GM21723 (cell line): ENCODE data around the gene DNAJA4.

ENCODE experiments used
- ATAC-seq: cut with Tn5 transposase; IDR thresholded peaks from one replicate; pipeline ENCODE4 v1.9.1; 2021; ENCODE audit warnings: mild to moderate bottlenecking, moderate library complexity; ENCODE audit not compliant: unreplicated experiment

Gene DNAJA4

DNA sequence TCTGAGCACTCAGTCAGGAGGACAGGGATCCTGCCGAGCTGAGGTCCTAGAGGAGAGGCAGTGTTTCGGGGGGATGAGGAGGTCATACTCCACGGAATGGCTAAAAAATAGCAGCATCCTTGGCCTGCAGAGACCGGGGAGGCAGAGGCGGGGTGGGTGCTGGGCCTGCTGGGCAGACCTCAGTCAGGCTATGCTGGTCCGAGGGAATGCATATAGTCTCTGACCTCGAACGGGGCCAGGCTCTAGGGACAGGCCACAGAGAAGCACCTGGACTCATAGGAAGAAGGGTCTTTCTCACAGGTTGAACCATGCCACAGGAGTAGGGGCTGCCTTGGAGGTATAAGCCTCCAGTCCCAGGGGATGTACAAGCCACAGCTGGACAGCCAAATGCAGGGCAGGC lies 49.0 kb downstream of the DNAJA4 start:
- no peak for ATAC-seq

DNA sequence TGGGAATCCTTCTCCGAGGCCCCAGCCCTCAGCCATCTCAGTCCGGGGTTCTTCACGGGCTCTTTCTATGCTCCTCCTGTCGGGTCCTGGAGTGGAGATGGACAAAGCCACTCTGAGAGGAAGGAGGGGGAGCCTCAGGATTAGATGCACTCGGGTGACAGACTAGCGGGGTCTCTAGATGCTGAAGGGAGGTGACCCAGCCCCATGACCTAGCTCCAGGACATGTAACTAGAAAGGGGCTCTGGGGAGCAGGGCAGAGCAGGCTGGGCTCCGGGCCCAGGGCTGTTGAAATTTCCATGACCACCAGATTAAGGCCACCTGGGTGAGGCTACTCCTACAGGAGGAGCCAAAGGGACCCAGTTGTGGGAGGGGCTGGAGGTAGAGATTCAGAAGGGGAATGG lies 49.8 kb downstream of the DNAJA4 start:
- no peak for ATAC-seq

DNA sequence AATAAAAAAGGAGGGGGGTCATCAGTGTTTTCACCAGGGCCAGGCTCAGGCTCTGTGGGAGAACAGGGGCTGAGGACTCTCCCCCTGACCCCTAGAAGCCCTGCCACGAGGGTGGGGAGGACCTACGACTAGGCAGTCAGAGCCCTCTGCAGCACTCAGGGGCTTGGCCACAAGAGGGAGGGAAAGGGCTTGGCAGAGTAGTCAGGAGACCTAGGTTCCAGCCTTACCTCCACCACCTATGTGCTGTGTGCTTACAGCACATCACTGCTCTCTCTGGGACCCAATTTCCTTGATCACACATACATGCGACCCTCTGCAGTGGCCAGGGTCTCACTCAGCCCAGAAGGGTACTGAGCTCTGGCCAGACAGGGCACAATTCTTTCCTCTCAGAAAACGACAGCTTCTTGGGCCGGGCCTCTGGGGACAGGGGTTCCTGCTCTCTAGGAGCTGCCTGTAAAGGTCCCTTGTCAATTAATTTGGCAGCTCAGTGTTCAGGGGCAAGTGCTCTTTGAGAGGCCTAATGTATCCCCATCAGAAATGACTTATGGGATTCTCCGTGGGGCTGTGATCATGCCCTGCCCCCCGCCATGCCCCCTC lies 51.4 kb downstream of the DNAJA4 start:
- no peak for ATAC-seq

DNA sequence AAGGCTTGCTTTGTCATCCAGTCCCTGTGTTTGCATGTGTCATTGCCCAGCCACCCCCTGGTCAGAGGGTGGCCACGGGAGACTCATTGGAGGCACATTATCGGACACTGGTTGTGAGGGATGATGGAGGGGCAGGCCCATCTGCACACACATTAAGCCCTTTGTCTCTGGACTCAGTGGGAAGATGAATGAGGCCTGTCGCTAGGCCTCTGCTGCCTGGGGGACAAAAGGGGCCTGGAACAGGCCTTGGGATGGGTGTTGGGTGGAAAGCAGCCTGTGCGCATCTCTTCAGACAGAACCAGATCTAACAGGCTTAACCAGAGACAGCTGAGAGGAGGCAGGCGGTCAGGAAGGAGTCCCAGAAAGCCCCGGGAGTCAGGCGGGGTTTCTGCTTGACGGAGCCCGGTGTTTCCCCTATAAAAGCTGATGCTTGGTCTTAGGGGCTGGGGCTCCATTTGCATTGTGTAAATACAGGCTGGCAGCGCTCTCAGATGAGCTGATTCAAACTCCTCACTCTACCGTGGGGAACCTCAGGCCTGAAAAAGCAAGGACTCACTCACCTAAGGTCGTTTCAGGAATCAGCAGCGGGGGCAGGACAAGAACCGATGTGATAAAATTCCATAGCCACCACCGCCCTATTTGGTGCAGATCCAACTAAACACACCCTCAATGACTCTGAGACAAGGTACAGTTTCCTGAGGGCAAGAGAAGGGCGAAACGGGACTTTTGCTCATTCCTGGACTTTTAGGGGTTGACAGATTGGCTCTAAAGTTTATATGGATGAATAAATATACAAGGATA lies 52.1 kb downstream of the DNAJA4 start:
- no peak for ATAC-seq

DNA sequence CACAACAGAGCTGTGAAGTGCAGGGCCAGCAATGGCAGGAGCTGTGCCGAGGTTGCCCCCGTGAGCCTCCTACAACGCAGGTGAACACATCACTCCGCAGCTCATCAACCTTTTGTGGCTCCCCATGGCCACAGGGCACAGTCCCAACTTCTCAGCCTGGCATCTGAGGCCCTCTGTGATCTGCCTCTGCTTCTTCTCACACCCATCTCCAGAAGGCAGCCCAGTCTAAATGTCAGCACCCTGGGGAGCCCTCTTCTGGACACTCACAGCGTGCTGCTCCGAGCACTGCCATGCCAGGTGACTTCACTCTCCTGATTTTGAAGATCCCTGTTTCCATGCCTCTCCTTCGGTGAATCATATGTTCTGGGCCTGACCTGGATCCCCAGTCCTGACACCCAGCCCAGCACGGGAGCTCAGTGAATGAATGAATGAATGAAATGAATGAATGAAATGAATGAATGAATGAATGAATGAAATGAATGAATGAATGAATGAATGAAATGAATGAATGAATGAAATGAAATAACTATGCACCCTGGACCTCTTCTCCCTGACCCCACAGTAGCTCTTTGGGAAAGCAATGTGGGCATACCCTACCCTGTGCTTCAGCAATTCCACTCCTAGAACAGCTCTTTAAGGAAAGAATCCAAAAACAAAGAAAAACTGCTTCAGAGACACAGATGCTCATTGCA lies 52.9 kb downstream of the DNAJA4 start:
- ATAC-seq = no peak

DNA sequence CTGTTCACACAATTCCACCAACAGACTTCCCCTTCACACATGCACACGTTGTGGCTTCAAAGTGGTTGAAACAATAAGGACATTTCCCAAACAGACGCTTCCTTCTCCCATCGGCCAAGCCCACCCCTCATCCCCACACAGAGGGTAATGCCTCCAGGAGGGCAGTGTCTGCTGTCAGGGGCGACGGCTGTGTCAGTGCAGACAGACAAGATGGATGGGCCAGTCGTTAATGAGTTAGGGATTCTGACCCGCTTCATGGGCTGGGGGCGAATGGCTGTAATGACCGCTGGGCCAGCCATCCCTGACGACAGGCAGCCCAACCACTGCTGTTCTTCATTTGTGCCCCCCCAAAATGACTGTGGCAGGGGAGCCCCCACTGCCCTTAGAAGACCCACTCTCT lies 55.2 kb downstream of the DNAJA4 start:
- no peak for ATAC-seq

DNA sequence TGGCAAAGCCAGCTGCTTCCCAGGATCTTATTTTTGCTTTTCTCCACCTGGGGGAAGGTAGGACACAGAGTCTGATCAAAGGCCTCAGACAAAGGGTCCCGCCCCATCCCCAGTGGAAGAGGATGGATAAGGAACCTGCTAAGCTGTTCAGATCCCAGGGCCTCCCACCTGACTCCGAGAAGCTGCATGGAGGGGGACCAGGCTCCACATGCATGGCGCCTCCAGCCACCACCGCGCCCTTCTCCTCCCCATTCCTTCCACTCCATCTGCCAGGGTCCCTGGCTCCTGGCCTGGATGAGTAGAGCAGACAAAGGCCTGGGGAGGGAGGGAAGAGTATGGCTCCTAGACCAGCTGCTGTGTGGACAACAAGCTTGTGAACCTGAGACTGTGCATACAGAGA lies 55.8 kb downstream of the DNAJA4 start:
- ATAC-seq = no peak

DNA sequence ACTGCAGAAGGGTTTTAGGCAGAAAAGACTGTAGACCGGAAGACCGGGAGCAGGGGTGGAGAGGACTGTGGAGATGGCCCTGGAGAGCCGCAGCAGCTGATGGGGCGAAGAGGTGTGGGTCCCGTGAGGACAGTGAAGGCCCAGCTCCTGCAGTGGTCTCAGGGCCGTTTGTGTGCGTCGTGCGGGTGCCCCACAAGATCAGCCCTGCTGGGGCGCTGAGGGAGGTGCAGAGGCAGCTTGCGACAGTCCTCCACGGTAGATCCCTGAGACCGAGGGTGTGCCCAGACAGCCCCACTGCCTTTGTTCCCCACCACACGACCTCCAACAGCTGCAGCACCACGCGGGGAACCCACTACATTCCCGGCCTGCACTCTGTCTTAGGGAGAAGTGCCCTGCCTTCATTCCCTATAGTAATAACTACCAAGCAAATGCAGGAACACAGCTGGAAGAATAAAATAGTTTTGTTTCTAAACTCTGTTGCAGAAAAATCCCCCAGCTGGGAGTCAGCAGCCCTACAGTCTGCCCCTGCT lies 56.7 kb downstream of the DNAJA4 start:
- ATAC-seq = no peak

DNA sequence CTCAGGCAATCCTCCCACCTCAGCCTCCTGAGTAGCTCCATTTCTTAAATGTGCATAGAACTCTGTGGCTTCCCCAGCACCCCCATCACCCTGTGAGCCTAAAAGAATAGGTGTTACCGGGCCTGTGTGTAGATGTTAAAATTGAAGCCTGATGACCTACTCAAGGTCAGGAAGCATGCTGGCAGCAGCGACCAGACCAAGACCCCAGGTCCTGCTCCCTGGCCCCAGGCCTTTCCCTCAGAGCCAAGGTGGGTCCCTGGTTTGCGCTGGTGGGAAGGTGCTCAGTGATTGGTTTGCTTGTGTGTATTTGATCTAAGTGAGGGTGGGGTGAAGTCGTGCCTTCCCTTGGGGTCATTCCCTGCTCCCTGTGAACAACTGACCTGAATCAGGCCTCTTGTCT lies 57.4 kb downstream of the DNAJA4 start:
- ATAC-seq = no peak

DNA sequence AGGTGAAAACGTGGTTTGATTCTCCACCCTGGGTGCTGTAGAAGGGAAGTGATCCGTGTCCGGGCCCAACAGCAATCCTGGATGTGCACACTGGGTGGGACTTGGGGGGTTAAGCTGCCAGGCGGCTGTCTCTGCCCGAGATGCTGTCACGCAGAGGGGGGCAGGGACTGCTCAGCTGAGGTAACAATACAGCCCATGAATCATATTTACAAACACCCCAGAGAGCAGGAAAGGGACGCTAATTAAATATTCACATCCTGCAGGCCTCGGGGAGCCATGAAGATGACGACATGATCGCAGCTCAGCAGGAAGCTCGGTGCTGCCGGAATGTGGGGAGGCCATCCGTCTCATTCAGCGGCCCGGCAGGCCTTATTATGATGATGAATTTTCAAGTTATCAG lies 57.9 kb downstream of the DNAJA4 start:
- ATAC-seq = no peak

DNA sequence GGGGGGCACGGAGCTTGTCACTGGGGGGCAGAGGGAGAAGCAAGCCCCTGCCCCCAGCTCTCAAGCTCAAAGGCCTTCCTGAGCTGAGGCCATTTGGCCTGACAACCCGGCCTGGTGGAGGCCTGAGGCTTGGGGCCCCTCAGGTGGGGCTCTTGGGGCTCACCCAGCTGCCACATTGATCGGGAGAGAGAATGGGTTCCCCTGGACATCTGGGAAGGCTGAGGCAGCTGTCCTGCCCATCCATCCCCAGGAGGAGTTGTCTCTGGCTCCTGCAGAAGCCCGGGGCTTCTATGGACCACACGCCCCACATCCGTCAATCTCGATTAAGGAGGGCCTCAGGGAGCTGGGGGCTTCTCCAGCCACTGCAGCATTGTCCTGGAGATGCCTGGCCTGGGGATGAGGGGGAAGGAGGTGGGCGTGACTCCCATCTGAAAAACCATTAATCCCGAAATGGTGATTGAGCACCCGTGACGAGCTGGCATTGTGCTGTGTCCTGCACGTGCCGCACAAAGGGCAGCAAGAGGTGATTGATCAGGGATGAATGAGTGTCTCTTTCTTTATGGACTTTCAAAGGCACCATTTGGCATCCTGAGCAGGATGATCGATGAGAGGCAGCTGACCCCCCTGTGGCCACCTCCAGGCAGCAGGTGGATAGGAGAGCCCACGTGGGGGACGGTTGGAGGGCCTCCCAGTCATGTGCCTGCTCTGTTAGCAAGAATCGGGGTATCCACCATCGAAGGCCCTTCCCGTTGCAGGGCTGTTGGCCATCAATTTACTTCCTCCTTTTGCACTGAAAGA lies 58.6 kb downstream of the DNAJA4 start:
- no peak for ATAC-seq

DNA sequence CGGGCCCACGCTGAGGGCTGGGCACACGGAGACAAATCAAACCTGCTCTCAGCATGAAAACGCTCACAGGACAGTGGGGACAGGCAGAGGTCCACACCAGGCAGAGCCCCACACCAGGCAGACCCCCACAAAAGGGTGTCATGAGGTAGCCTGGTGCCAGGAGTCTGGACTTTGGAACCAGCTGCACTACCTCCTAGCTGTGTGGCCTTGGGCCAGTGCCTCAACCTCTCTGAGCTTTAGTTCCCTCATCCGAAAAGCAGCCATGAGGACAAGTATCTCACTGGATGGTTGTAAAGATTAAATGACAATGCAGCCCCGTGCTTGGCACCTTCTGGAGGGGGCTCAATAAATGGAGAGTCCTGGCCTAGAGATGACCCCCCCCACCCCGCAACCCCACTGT lies 59.3 kb downstream of the DNAJA4 start:
- no peak for ATAC-seq

DNA sequence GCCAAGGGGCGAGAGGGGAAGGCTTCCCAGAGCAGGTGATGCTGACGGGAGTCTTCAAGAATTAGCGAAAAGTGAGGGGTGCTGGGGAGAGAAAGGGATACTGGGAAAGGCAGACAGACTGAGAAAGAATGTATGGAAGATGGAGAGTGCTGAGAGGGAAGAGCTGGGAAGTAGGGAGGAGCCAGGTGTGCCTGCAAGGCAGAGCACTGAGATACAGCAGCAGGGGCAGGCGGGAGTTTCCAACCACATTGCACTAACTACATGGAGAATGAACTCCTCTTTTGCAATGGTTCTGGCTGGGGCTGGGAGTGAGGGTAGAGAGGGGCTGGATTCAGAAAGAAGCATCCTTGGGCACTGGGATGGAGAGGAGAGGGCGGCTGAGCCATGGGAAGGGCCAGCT lies 59.8 kb downstream of the DNAJA4 start:
- ATAC-seq = no peak

DNA sequence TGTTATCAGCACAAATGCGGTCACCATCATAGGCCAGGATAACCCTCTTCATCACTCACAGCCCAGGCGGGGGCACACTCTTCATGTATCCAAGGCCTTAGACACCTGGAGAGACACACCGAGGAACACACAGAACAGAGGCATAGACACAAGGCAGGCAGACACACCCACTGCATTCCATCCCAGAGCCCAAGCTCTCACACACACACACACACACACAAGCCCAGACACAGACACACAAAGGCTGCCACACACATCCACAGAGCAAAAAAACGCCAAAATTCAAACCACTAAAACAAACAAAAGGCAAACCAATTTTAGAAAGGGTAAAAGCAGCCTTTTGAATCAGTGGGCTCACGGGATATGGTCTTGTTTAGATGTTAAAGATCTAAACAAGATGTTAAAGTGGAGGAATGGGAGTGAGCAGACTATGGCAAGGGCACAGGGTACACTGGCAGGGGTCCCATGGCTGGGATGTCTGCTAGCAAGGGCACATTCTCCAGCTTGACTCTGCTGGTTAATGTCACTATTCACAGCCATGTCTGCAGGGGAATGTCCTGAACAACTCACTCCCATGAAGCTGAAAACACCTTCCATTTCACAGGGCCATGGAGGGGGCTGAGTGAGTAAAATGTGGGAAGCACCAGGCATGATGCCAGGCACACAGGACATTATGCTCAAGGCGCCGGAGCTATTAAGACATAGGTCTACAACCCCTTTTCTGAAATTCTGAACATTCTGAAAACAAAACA lies 60.9 kb downstream of the DNAJA4 start:
- no peak for ATAC-seq

DNA sequence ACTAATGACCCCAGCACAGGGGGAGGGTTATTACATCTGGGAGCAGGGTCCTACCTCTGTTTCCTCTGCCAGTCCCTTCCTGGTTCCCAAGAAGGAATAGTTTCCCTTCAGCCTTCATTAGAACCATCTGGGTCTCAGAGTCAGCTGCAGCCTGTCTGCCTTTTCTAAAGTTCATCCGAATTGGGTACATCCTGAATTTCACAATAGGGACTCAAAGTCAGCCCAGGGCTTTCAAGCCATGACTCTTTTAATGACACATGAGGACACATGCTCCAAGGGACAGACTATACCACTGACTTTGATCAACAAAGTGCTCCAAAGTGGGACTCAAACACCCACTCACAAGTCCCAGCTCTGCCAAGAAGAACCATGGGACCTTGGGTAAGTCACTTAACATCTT lies 63.1 kb downstream of the DNAJA4 start:
- no peak for ATAC-seq

DNA sequence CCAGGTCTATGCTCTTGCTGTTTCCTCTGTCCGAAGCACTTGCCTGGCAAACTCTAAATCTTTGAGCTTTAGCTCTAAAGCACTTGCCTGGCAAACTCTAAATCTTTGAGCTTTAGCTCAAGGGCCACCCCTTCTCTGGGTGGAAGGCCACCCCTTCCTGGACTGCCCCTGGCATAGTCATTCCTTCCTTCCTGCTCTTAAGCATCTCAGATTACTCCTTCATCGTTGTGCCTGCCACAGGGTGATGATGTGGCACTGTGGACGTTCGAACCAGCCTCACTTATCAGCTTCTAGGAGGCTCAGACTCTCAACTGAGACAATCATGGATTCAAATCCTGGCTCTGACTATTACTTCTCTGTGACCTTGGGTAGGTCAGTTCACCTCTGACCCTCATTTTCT lies 65.3 kb downstream of the DNAJA4 start:
- no peak for ATAC-seq
